Right renal cortex interstitium (tissue), 3 donors: ENCODE data around the gene PIGZ. TPM values are rescaled to one million over a fixed set of nuclear protein-coding genes. Genes with fewer than 3 reads are reported as not detected.

Experiments
- DNase-seq, 3 donors: peaks; one replicate each; pipeline ENCODE4 v3.0.0-alpha.2; 2013; ENCODE audit warnings: low read depth in 3 of 3, low spot score in 2 of 3
- polyA plus RNA-seq, 3 donors: library from polyadenylated mRNA; unstranded; fragments of 120-200 nt; gene quantifications; one replicate each; pipeline ENCODE4 v1.2.1, GENCODE V29; 2013; ENCODE audit not compliant: insufficient read length in 3 of 3

The PIGZ gene
- polyA plus RNA-seq, 3 donors = 0.79 to 1.5 (median 1.1) TPM

DNA sequence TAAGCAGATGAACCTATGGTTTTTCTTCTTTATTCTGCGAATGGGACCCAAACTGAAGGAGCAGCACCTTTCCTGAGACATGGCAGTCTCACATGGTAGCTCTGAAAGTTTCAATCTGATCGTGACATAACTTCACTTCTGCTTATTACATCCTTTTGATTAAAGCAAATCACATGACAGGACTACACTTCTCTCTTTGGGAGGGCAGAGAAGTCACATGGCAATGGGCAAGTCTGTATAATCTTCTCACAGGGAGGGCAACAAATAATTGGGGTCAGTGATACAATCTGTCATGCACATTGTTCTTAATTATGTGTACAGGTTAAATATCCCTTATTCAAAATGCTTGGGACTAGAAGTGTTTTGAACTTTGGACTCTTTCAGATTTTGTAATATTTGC, 47.9 kb downstream of the PIGZ start:
- DNase-seq = no peak

DNA sequence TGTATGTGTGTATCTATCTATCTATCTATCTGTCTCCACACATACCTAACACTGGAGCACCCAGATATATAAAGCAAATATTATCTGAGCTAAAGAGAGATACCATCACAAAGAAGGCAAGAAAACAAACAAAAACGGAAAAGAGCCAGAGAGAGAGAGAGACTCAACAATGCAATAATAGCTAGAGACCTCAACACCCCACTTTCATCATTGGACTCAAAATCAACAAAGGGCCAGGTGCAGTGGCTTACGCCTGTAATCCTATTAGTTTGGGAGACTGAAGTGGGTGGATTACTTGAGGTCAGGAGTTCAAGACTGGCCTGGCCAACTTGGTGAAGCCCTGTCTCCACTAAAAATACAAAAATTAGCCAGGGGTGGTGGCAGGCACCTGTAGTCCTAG, 49.7 kb downstream of the PIGZ start:
- no peak for DNase-seq

DNA sequence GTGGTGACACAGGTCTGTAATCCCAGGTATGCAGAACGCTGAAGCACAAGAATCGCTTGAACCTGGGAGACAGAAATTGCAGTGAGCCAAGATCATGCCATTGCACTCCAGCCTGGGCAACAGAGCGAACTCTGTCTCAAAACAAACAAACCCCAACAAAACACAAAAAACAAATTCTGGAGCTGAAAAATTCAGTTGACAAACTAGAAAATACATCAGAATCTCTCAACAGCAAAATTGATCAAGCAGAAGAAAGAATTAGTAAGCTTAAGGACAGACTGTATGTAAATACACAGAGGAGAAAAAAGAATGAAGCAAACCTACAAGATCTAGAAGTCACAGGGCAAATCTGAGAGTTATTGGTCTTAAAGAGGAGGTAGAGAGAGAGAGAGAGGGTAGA, 51.6 kb downstream of the PIGZ start:
- no peak for DNase-seq

DNA sequence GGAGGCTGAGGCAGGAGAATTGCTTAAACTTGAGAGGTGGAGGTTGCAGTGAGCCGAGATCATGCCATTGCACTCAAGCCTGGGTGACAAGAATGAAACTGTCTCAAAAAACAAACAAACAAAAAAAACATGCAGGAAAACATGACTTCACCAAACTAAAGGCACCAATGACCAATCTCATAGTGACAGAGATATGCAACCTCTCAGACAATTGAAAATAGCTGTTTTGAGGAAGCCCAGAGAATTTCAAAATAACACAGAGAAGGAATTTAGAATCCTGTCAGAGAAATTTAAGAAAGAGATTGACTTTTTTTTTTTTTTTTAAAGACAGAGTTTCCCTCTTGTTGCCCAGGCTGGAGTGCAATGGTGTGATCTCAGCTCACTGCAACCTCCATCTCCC, 52.4 kb downstream of the PIGZ start:
- no peak for DNase-seq

DNA sequence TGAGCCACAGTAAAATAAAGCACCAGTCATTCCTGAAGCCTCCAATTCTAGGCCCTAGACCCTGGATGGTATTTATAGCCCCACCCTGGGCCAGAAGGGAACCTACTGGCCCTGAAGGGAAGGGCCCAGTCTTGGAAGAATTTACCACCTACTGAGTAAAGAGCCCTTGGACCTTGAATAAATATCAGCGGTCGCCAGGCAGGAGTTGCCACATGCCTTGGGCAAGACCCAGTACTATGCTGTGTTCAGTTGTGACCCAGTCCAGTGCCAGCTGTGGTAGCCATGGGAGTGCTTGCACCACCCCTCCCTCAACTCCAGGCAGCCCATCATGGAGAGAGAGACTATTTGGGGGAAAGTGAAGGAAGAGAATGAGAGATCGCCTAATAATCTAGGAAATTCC, 53.3 kb downstream of the PIGZ start:
- no peak for DNase-seq

DNA sequence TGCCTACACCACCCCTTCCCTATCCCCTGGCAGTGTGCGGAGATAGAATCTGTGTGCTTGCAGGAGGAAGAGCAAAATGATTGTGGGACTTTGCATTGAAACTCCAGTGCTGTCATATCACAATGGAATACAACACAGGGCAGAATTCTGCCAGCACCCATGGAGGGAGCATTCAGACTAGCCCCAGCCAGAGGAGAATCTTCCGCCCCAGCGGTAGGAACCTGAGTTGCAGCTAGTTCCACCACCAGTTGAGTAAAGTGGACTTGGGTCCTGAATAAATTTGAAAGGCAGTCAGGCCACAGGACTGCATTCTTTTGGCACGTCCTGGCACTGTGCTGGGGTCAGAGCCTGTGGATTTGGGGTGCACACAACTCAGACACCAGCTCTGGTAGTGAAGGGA, 53.8 kb downstream of the PIGZ start:
- DNase-seq = no peak

DNA sequence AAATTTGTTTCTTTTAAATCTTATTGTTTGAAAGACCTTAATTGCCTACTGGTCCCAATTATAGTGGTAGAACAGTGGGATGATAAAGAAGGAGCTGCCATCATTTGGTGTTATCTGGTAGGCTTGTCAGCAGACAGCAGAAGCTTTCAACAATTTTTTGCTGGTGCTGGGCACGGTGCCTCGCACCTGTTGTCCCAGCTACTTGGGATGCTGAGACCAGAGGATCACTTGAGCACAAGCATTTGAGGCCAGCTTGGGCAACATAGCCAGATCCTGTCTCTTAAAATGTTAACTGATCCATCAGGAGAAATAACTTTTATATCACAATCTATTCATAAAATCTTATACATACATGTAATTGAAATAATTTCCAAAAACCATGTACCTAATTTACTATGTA, 64.9 kb downstream of the PIGZ start:
- no peak for DNase-seq

DNA sequence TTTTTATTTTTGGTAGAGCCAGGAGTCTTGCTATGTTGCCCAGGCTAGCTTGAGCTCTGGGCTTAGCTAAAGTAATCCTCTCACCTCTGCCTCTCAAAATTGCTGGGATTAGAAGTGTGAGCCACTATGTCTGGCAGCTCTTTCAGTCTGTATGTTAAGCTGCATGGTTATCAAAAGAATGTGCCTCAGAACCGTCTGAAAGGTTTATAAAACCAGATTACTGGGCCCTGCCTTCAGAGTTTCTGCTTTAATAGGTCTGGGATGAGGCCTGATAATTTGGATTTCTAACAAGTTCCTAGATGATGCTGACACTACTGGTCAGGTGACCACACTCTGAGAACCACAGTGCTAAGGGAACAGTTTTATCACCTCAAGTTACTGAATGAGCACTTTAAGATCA, 66.3 kb downstream of the PIGZ start:
- DNase-seq = no peak

DNA sequence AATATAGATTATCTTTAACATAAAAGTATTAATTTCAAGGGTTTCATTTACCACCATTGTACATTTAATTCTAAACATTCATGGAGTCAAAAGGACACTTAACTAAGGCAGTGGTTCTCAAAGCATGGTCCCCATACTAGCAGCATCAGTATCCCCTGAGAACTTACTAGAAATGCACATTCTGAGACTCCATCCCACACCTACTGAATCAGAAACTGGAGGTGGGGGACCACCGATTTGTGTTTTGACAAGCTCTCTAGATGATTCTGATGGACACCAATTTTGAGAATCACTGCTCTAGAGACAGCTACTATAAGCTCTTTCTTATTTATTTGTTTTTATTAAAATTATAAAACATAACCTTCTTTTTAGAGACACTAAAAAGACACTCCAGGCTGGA, 66.9 kb downstream of the PIGZ start:
- DNase-seq = no peak

Other genes with a start within 250 kb of the PIGZ start
- gene PAK2, start 229.0 kb downstream of the PIGZ start, polyA plus RNA-seq = 10 to 100 TPM; 84.2 to 90.8 (median 90.5) TPM
- 10 to 100 TPM; 17.0 to 20.0 (median 19.4) TPM for gene SENP5, start 100.9 kb downstream of the PIGZ start, polyA plus RNA-seq
- 100 to 1,000 TPM; 106 to 109 (median 107) TPM for gene NCBP2, start 26.3 kb downstream of the PIGZ start, polyA plus RNA-seq
- 1 to 10 TPM; 1.9 to 2.4 (median 2.3) TPM for gene MELTF, start 61.0 kb upstream of the PIGZ start, polyA plus RNA-seq